GM12891 (cell line): Measurements from ENCODE around the gene ESR1.

Experiments
- POLR2A ChIP-seq: IDR thresholded peaks from 2 replicates; pipeline ENCODE4 v1.6.1; 2011; ENCODE audit warnings: low read depth, low read length, control low read depth
- POLR2AphosphoS5 ChIP-seq: IDR thresholded peaks from 2 replicates; pipeline ENCODE4 v1.6.1; 2011; ENCODE audit warnings: low read depth, low read length, control low read depth
- TAF1 ChIP-seq: IDR thresholded peaks from 2 replicates; pipeline ENCODE4 v1.6.1; 2011; ENCODE audit warnings: low read depth, low read length, control low read depth

DNA sequence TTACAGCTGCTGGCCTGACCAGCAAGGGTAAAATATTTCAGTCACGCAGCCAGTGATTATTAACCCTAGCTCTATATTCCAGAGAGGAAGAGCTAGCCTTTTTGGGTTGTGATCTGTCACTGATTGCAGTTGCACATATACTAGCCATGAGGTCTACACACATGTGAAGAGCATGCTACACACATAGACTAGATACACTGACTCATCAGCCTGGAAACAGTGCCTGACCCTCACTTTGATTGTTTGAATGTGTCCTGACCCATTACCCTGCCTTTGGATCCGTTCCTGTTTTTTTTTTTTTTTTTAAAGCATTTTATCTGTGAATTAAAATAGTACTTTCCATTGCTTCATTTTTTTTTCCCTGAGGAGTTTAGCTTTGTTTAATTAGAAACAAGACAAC is 50.8 kb downstream of the ESR1 start:
- TF ChIP-seq POLR2AphosphoS5 (no peak), TAF1 (no peak), POLR2A (no peak)
